B cell (primary cell): ENCODE results near the gene UCN2. TPM values are rescaled to one million over a fixed set of nuclear protein-coding genes. Genes with fewer than 3 reads are reported as not detected.

Experiments
- ATAC-seq: fragments of 200-7000 bp; cut with Tn5 transposase; one replicate; pipeline ENCODE4 v1.10.0; 2021; ENCODE audit warnings: low read depth, mild to moderate bottlenecking, moderate number of reproducible peaks, moderate library complexity
- CTCF ChIA-PET: fragments of 350-600 bp; sonication (Branson Sonifier 250); formaldehyde crosslinking; loops from one replicate; lab custom pipeline; 2021; ENCODE audit warnings: antibody characterized with exemption, inconsistent platforms; lab: Charles Lee
- POLR2A ChIA-PET: fragments of 350-600 bp; sonication (Branson Sonifier 250); formaldehyde crosslinking; loops from one replicate; lab custom pipeline; 2021; ENCODE audit warnings: antibody characterized with exemption; lab: Charles Lee
- DNase-seq: peaks from one replicate; pipeline ENCODE4 v3.0.0; 2013
- H2AFZ ChIP-seq: 2 replicates; pipeline ENCODE4 v1.6.1; 2012; ENCODE audit warnings: mild to moderate bottlenecking, low read depth, low read length; ENCODE audit not compliant: insufficient read depth, poor library complexity, severe bottlenecking
- H3K27ac ChIP-seq, 2 donors: 1 replicate in 1 of 2; 2 replicates in 1 of 2; pipeline ENCODE4 v1.5.1; 2012 to 2013; ENCODE audit warnings: low read length in 2 of 2, mild to moderate bottlenecking in 2 of 2, moderate library complexity in 1 of 2
- H3K27me3 ChIP-seq, 4 experiments: fragments of 200-600 bp in 1 of 4; sonication (generic) in 1 of 4; replicated peaks in 1 of 4; 1 replicate in 2 of 4; 2 replicates in 2 of 4; pipeline versions ENCODE4 v1.6.1 to v1.7.0; 2013 to 2016; ENCODE audit warnings: low read length in 3 of 4, mild to moderate bottlenecking in 2 of 4, mixed read lengths in 1 of 4, moderate library complexity in 1 of 4; ENCODE audit not compliant: insufficient read depth in 4 of 4, control insufficient read depth in 3 of 4; ENCODE audit errors: control extremely low read depth in 1 of 4
- H3K36me3 ChIP-seq, 2 experiments: replicated peaks in 1 of 2; 1 replicate in 1 of 2; 2 replicates in 1 of 2; pipeline versions ENCODE4 v1.6.1 to v1.7.1; 2013; ENCODE audit warnings: low read length in 1 of 2; ENCODE audit not compliant: insufficient read depth in 2 of 2, control insufficient read depth in 1 of 2; ENCODE audit errors: control extremely low read depth in 1 of 2, extremely low read depth in 1 of 2
- H3K4me1 ChIP-seq, 2 donors: fragments of 200-600 bp in 1 of 2; sonication (generic) in 1 of 2; 1 replicate in 1 of 2; 2 replicates in 1 of 2; pipeline versions ENCODE4 v1.5.1 to v1.6.1; 2013 to 2017; ENCODE audit warnings: low read length in 2 of 2; ENCODE audit not compliant: control insufficient read depth in 2 of 2, insufficient read depth in 2 of 2
- H3K4me2 ChIP-seq: replicated peaks from 2 replicates; pipeline ENCODE3; 2012; ENCODE audit warnings: mild to moderate bottlenecking, low read depth, low read length; ENCODE audit not compliant: poor library complexity, severe bottlenecking
- H3K4me3 ChIP-seq, 5 experiments: fragments of 200-600 bp in 1 of 5; sonication (generic) in 1 of 5; 1 replicate in 3 of 5; 2 replicates in 2 of 5; pipeline versions ENCODE4 v1.5.1 to v1.7.0; 2011 to 2016; ENCODE audit warnings: low read length in 4 of 5, mild to moderate bottlenecking in 4 of 5, low read depth in 2 of 5, control low read depth in 1 of 5, moderate library complexity in 1 of 5; ENCODE audit not compliant: insufficient read depth in 1 of 5; ENCODE audit errors: control extremely low read depth in 1 of 5, extremely low read depth in 1 of 5
- H3K79me2 ChIP-seq: fragments of 200-600 bp; sonication (generic); one replicate; pipeline ENCODE4 v1.6.0; 2016; ENCODE audit warnings: low read length; ENCODE audit not compliant: control insufficient read depth, insufficient read depth
- H3K9ac ChIP-seq: fragments of 200-600 bp; sonication (generic); 2 replicates; pipeline ENCODE4 v1.6.1; 2017; ENCODE audit warnings: mild to moderate bottlenecking, low read length, moderate library complexity
- H3K9me3 ChIP-seq, 3 donors: one replicate each; pipeline versions ENCODE4 v1.6.1 to v1.7.1; 2013; ENCODE audit warnings: low read length in 2 of 3; ENCODE audit not compliant: control insufficient read depth in 2 of 3, insufficient read depth in 1 of 3; ENCODE audit errors: control extremely low read depth in 1 of 3
- H4K20me1 ChIP-seq: 2 replicates; pipeline ENCODE4 v1.6.0; 2012; ENCODE audit warnings: mild to moderate bottlenecking, low read length; ENCODE audit not compliant: insufficient read depth, control insufficient read depth, poor library complexity, severe bottlenecking
- H3K27ac Mint-ChIP-seq: one replicate; pipeline ENCODE4 v1.8.0; 2021; ENCODE audit warnings: mixed read lengths
- H3K27me3 Mint-ChIP-seq: one replicate; pipeline ENCODE4 v1.8.0; 2021; ENCODE audit warnings: mixed read lengths
- H3K4me1 Mint-ChIP-seq: one replicate; pipeline ENCODE4 v1.8.0; 2021; ENCODE audit warnings: mixed read lengths
- H3K4me3 Mint-ChIP-seq: one replicate; pipeline ENCODE4 v1.8.0; 2021; ENCODE audit warnings: mixed read lengths
- H3K9me3 Mint-ChIP-seq: one replicate; pipeline ENCODE4 v1.8.0; 2022; ENCODE audit warnings: mixed read lengths; ENCODE audit not compliant: insufficient read depth
- CTCF ChIP-seq: fragments of 200-600 bp; IDR thresholded peaks from one replicate; pipeline ENCODE4 v1.8.0; 2022; ENCODE audit warnings: antibody characterized with exemption, mild to moderate bottlenecking
- EZH2 ChIP-seq: IDR thresholded peaks from 2 replicates; pipeline ENCODE4 v1.6.1; 2012; ENCODE audit warnings: borderline replicate concordance, low read depth, mild to moderate bottlenecking, moderate library complexity, low read length; ENCODE audit not compliant: insufficient read depth, poor library complexity, severe bottlenecking
- WGBS: methylation state at CpG from one replicate; pipeline ENCODE4 v1.1.5; 2013; ENCODE audit warnings: missing lambda C conversion rate; ENCODE audit not compliant: insufficient coverage; 5-methylcytosine and 5-hydroxymethylcytosine counted together
- intact Hi-C: fragments of 100-400 bp; cut with micrococcal nuclease; formaldehyde crosslinking; loops from one replicate; pipeline ENCODE4 v1.10.0; 2022
- polyA plus RNA-seq: library from polyadenylated mRNA; depleted of rRNA; stranded (reverse); fragments of >200 nt; gene quantifications from 2 replicates; pipeline ENCODE4 v1.2.3, GENCODE V29; 2012
- total RNA-seq, 2 donors: library from RNA; stranded (reverse); fragments of 120-200 nt in 1 of 2; gene quantifications; 1 replicate in 1 of 2; 2 replicates in 1 of 2; pipeline versions ENCODE4 v1.2.3 to v1.2.4, GENCODE V29; 2013 to 2022

Gene UCN2
- total and polyA plus RNA-seq, 2 donors (not counting 1 experiment from before 2014, with no cell fraction given) = not detected

GRCh38 chr3:48564022-48564421, 441 bp upstream of the UCN2 start:
- no peaks in the 10 kb centered on the region for H3K9me3 ChIP-seq
- POLR2A ChIA-PET = interaction anchor here (0.8 kb wide), 1 partner anchor 458 kb away, joined by 10 read pairs; the partner anchor contains the start of gene NDUFAF3
- WGBS = 69% methylated on average over 7 of the region's 10 CpGs
- no peak for DNase-seq
- H3K4me3 ChIP-seq = no peak overlapping the region
- Mint-ChIP-seq H3K4me1 (peaks cover 14% of the 10 kb centered on the region), H3K27me3 (no peaks in the 10 kb centered on the region), H3K9me3 (no peaks in the 10 kb centered on the region), H3K27ac (no peak overlapping the region), H3K4me3 (no peak overlapping the region)
- H4K20me1 ChIP-seq = no peaks in the 10 kb centered on the region
- CTCF ChIA-PET = interaction anchor here (1.1 kb wide), 1 partner anchor 15 kb away, joined by 3 read pairs; no protein-coding TSS in a partner anchor
- H3K79me2 ChIP-seq = no peaks in the 10 kb centered on the region
- peaks cover 11 to 13% of the 10 kb centered on the region in 2 donors for H3K4me1 ChIP-seq
- TF ChIP-seq EZH2 (no peak), CTCF (no peak)
- H3K27ac ChIP-seq = no peak overlapping the region
- H3K36me3 ChIP-seq = no peaks in the 10 kb centered on the region
- no peak overlapping the region for H2AFZ ChIP-seq
- H3K27me3 ChIP-seq = no peaks in the 10 kb centered on the region
- intact Hi-C loops = no loop called here
- ATAC-seq = no peak
- no peak overlapping the region for H3K9ac ChIP-seq
- no peak overlapping the region for H3K4me2 ChIP-seq

GRCh38 chr3:48562367-48563095, 1.1 kb downstream of the UCN2 start:
- intact Hi-C loops = no loop called here
- ATAC-seq = no peak
- Mint-ChIP-seq H3K27ac (no peak overlapping the region), H3K4me1 (peaks cover 24% of the 10 kb centered on the region), H3K27me3 (no peaks in the 10 kb centered on the region), H3K9me3 (no peaks in the 10 kb centered on the region), H3K4me3 (no peak overlapping the region)
- H3K27ac ChIP-seq = no peak overlapping the region
- H3K9me3 ChIP-seq = no peaks in the 10 kb centered on the region
- H3K4me3 ChIP-seq = no peak overlapping the region
- TF ChIP-seq CTCF (no peak), EZH2 (no peak)
- no peaks in the 10 kb centered on the region for H3K27me3 ChIP-seq
- no peak overlapping the region for H3K9ac ChIP-seq
- H3K36me3 ChIP-seq = no peaks in the 10 kb centered on the region
- no peak for DNase-seq
- H4K20me1 ChIP-seq = no peaks in the 10 kb centered on the region
- ChIA-PET POLR2A (no interaction called here), CTCF (interaction anchor here (1.1 to 1.8 kb wide), 2 partner anchors 13 to 161 kb away, joined by 3 to 4 read pairs; no protein-coding TSS in a partner anchor)
- 90% methylated on average over 16 of the region's 20 CpGs for WGBS
- H3K79me2 ChIP-seq = no peaks in the 10 kb centered on the region
- H3K4me1 ChIP-seq = peaks cover 11 to 28% of the 10 kb centered on the region in 2 donors
- H3K4me2 ChIP-seq = no peak overlapping the region
- no peak overlapping the region for H2AFZ ChIP-seq
